Frontal cortex (tissue), 4 donors: ENCODE data around the gene TBC1D22A. TPM values are rescaled to one million over a fixed set of nuclear protein-coding genes. Genes with fewer than 3 reads are reported as not detected.

ENCODE experiments used
- DNase-seq, 2 donors: peaks; one replicate each; pipeline ENCODE4 v3.0.0; 2012; ENCODE audit warnings: low spot score in 2 of 2
- FAIRE-seq: peaks from 2 replicates; lab custom pipeline; 2012; peaks lifted over from hg19 to GRCh38; lab: Jason Lieb, UNC
- total RNA-seq: library from RNA; depleted of rRNA; stranded (reverse); fragments of >200 nt; gene quantifications from one replicate; pipeline ENCODE4 v1.2.3, GENCODE V29; 2014
- donor health status: control.
- donor health status: control.
- donor health status: control.

Gene TBC1D22A
- total RNA-seq, 1 donor from 2014 or later = 5.3 TPM

- FAIRE-seq (no peak), DNase-seq (no peak)
Measured at GRCh38 chr22:47053013-47053725, 290.7 kb downstream of the TBC1D22A start.

GRCh38 chr22:47053726-47054141 is 291.3 kb downstream of the TBC1D22A start:
- FAIRE-seq (no peak), DNase-seq (no peak)

- DNase-seq (no peak), FAIRE-seq (no peak)
Measured at GRCh38 chr22:47054231-47055072, 292.0 kb downstream of the TBC1D22A start.

- FAIRE-seq = no peak
Measured at GRCh38 chr22:47055073-47055355, 292.6 kb downstream of the TBC1D22A start.

GRCh38 chr22:47055461-47055860 is 293.0 kb downstream of the TBC1D22A start:
- no peak for DNase-seq
- FAIRE-seq = no peak

More at GRCh38 chr22:47055073-47055355, 292.6 kb downstream of the TBC1D22A start:
- DNase-seq = no peak

GRCh38 chr22:47055921-47056320 is 293.5 kb downstream of the TBC1D22A start:
- no peak for FAIRE-seq
- DNase-seq = no peak

GRCh38 chr22:47056361-47056760 is 293.9 kb downstream of the TBC1D22A start:
- DNase-seq (no peak), FAIRE-seq (no peak)

GRCh38 chr22:47056776-47057470 is 294.5 kb downstream of the TBC1D22A start:
- no peak for FAIRE-seq

GRCh38 chr22:47057916-47058585 is 295.6 kb downstream of the TBC1D22A start:
- FAIRE-seq = no peak
- DNase-seq = no peak

More at GRCh38 chr22:47056776-47057470, 294.5 kb downstream of the TBC1D22A start:
- no peak for DNase-seq

GRCh38 chr22:47059076-47059475 is 296.6 kb downstream of the TBC1D22A start:
- DNase-seq (no peak), FAIRE-seq (no peak)

GRCh38 chr22:47059701-47060161 is 297.3 kb downstream of the TBC1D22A start:
- no peak for DNase-seq
- FAIRE-seq = no peak

- FAIRE-seq = no peak
- DNase-seq = no peak
Measured at GRCh38 chr22:47060718-47061117, 298.3 kb downstream of the TBC1D22A start.

- no peak for DNase-seq
- FAIRE-seq = no peak
Measured at GRCh38 chr22:47061226-47061625, 298.8 kb downstream of the TBC1D22A start.

GRCh38 chr22:47062126-47062525 is 299.7 kb downstream of the TBC1D22A start:
- DNase-seq = no peak
- FAIRE-seq = no peak

- FAIRE-seq (no peak), DNase-seq (no peak)
Measured at GRCh38 chr22:47063071-47063509, 300.6 kb downstream of the TBC1D22A start.

GRCh38 chr22:47063606-47064005 is 301.2 kb downstream of the TBC1D22A start:
- DNase-seq (no peak), FAIRE-seq (no peak)

GRCh38 chr22:47064016-47064415 is 301.6 kb downstream of the TBC1D22A start:
- FAIRE-seq (no peak), DNase-seq (no peak)

GRCh38 chr22:47064416-47064815 is 302.0 kb downstream of the TBC1D22A start:
- no peak for DNase-seq
- no peak for FAIRE-seq

GRCh38 chr22:47065756-47066615 is 303.5 kb downstream of the TBC1D22A start:
- FAIRE-seq = no peak
- no peak for DNase-seq
